ENCODE data around the gene CUL9.

DNA sequence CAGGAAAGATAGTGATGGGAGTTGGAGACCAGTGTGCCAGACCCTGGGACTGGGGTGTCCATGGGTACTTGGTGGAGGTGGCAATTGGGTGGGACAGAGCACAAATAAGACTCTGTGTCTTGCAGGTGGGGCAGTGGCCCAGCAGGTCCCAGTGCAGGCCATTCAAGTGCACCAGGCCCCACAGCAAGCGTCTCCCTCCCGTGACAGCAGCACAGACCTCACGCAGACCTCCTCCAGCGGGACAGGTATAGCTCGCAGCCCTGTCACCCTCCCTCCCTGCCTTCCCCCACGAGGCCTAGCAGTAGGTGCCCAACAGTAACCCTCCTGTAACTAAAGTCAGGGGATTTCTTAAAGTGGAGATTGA, 5.6 kb upstream of the CUL9 start:
- TF ChIP-seq, protein P1, sequence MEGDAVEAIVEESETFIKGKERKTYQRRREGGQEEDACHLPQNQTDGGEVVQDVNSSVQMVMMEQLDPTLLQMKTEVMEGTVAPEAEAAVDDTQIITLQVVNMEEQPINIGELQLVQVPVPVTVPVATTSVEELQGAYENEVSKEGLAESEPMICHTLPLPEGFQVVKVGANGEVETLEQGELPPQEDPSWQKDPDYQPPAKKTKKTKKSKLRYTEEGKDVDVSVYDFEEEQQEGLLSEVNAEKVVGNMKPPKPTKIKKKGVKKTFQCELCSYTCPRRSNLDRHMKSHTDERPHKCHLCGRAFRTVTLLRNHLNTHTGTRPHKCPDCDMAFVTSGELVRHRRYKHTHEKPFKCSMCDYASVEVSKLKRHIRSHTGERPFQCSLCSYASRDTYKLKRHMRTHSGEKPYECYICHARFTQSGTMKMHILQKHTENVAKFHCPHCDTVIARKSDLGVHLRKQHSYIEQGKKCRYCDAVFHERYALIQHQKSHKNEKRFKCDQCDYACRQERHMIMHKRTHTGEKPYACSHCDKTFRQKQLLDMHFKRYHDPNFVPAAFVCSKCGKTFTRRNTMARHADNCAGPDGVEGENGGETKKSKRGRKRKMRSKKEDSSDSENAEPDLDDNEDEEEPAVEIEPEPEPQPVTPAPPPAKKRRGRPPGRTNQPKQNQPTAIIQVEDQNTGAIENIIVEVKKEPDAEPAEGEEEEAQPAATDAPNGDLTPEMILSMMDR (IDR thresholded peaks at IDR 0.05) = no peak
- no peak for TF ChIP-seq EP300 (IDR thresholded peaks at IDR 0.05)
- TF ChIP-seq POLR2AphosphoS5 (IDR thresholded peaks at IDR 0.05) = no peak
- TF ChIP-seq POLR2A (IDR thresholded peaks at IDR 0.05; ENCODE audit: low read depth) = no peak
